RWPE2 (cell line): ENCODE results near the gene DGKD.
A peak's percentile ranks its signal among the peaks of the same experiment; 100 is the strongest.

Source experiments
- ATAC-seq: fragments of 200-7000 bp; cut with Tn5 transposase; 3 replicates; pipeline ENCODE4 v1.9.1; 2021; ENCODE audit warnings: low read depth
- DNase-seq: peaks from one replicate; pipeline ENCODE4 v3.0.0-alpha.2; 2020; ENCODE audit warnings: low spot score
- H3K27ac ChIP-seq: fragments of 450-650 bp; 2 replicates; pipeline ENCODE4 v1.5.1; 2017; ENCODE audit warnings: mild to moderate bottlenecking; ENCODE audit not compliant: poor library complexity, severe bottlenecking
- H3K27me3 ChIP-seq: fragments of 250-450 bp; sonication (Bioruptor Pico); 2 replicates; pipeline ENCODE4 v1.5.1; 2021; ENCODE audit warnings: mild to moderate bottlenecking, moderate library complexity; ENCODE audit not compliant: insufficient read depth, poor library complexity, severe bottlenecking
- H3K36me3 ChIP-seq: fragments of 250-450 bp; sonication (Bioruptor Pico); 2 replicates; pipeline ENCODE4 v1.5.1; 2020; ENCODE audit warnings: low read depth, mild to moderate bottlenecking, moderate library complexity
- H3K4me1 ChIP-seq: fragments of 250-450 bp; sonication (Bioruptor Pico); 2 replicates; pipeline ENCODE4 v1.5.1; 2021; ENCODE audit warnings: mild to moderate bottlenecking, moderate library complexity; ENCODE audit not compliant: insufficient read depth, poor library complexity, severe bottlenecking
- H3K4me3 ChIP-seq: fragments of 250-450 bp; sonication (Bioruptor Pico); 2 replicates; pipeline ENCODE4 v1.5.1; 2021; ENCODE audit warnings: mild to moderate bottlenecking, moderate library complexity; ENCODE audit not compliant: severe bottlenecking
- H3K9me3 ChIP-seq: fragments of 250-450 bp; sonication (Bioruptor Pico); 2 replicates; pipeline ENCODE4 v1.5.1; 2021; ENCODE audit warnings: mild to moderate bottlenecking, moderate library complexity; ENCODE audit not compliant: severe bottlenecking
- TF ChIP-seq, protein P1 (sequence below): fragments of 450-650 bp; IDR thresholded peaks from one replicate; pipeline ENCODE4 v1.5.1; 2017; ENCODE audit warnings: mild to moderate bottlenecking, moderate library complexity; ENCODE audit not compliant: poor library complexity, severe bottlenecking

The DGKD gene

DNA sequence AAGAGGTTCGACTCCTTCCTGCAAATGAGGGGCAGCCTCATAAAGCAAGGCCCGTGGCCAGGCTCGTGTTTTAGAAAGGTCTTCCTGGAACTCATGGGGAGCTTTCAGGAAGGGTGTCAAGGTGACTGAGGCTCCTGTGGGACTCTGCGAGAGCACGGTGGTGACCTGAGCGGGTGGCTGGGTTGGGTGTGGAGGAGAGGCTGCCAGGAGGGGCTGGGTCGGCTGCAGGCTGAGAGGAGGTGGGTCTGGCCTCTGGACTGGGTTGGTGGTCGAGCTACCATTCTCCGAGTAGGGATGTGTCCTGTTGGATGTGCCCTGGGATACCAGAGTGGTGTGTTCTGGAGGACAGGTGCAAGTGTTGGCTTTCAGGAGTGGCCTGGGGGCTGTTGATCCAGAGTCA, 86.4 kb downstream of the DGKD start:
- ATAC-seq (no peak), DNase-seq (no peak)
- Histone ChIP-seq H3K9me3 (no peaks in the 10 kb centered on the region), H3K36me3 (peaks cover 25% of the 10 kb centered on the region), H3K27me3 (no peaks in the 10 kb centered on the region), H3K4me3 (no peak overlapping the region), H3K27ac (no peak overlapping the region), H3K4me1 (no peaks in the 10 kb centered on the region)
- TF ChIP-seq, protein P1, sequence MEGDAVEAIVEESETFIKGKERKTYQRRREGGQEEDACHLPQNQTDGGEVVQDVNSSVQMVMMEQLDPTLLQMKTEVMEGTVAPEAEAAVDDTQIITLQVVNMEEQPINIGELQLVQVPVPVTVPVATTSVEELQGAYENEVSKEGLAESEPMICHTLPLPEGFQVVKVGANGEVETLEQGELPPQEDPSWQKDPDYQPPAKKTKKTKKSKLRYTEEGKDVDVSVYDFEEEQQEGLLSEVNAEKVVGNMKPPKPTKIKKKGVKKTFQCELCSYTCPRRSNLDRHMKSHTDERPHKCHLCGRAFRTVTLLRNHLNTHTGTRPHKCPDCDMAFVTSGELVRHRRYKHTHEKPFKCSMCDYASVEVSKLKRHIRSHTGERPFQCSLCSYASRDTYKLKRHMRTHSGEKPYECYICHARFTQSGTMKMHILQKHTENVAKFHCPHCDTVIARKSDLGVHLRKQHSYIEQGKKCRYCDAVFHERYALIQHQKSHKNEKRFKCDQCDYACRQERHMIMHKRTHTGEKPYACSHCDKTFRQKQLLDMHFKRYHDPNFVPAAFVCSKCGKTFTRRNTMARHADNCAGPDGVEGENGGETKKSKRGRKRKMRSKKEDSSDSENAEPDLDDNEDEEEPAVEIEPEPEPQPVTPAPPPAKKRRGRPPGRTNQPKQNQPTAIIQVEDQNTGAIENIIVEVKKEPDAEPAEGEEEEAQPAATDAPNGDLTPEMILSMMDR: no peak

- no peaks in the 10 kb centered on the region for H3K27me3 ChIP-seq
- no peak for ATAC-seq
- peaks cover 27% of the 10 kb centered on the region for H3K36me3 ChIP-seq
- no peak overlapping the region for H3K27ac ChIP-seq
- H3K4me3 ChIP-seq: no peak overlapping the region
- H3K4me1 ChIP-seq: no peaks in the 10 kb centered on the region
- H3K9me3 ChIP-seq: no peaks in the 10 kb centered on the region
- no peak for DNase-seq
- TF ChIP-seq, protein P1: no peak
Observed at GRCh38 chr2:233441161-233442027, 87.1 kb downstream of the DGKD start.

DNA sequence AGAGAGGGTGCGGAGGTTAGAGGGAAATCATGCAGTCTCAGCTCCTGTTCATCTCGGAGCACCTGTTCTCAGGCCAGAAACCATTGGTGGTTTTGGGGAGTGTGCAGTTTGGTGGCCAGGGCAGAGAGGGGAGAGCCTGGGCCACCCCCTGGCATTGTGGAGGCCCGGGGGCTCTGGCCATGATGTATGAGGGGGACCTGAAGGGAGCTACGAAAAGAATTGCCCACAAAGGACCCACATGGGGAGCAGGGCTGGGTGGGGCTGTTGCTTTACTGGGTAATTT, 87.7 kb downstream of the DGKD start:
- Histone ChIP-seq H3K27ac (no peak overlapping the region), H3K9me3 (no peaks in the 10 kb centered on the region), H3K4me1 (no peaks in the 10 kb centered on the region), H3K36me3 (peaks cover 27% of the 10 kb centered on the region), H3K4me3 (no peak overlapping the region), H3K27me3 (no peaks in the 10 kb centered on the region)
- DNase-seq (no peak), ATAC-seq (no peak)
- TF ChIP-seq, protein P1: no peak

GRCh38 chr2:233443511-233444183, 89.4 kb downstream of the DGKD start:
- no peaks in the 10 kb centered on the region for H3K4me1 ChIP-seq
- no peak overlapping the region for H3K27ac ChIP-seq
- TF ChIP-seq, protein P1: peak; percentile 94
- H3K36me3 ChIP-seq: peaks cover 36% of the 10 kb centered on the region
- no peak overlapping the region for H3K4me3 ChIP-seq
- DNase-seq (no peak), ATAC-seq (peak; percentile 75)
- no peaks in the 10 kb centered on the region for H3K9me3 ChIP-seq
- H3K27me3 ChIP-seq: no peaks in the 10 kb centered on the region

- DNase-seq (no peak), ATAC-seq (no peak)
- Histone ChIP-seq H3K4me3 (no peak overlapping the region), H3K27ac (no peak overlapping the region), H3K4me1 (no peaks in the 10 kb centered on the region), H3K27me3 (no peaks in the 10 kb centered on the region), H3K36me3 (peaks cover 43% of the 10 kb centered on the region), H3K9me3 (no peaks in the 10 kb centered on the region)
- TF ChIP-seq, protein P1: no peak
Observed at GRCh38 chr2:233444501-233444900, 90.2 kb downstream of the DGKD start.
